Glomerular endothelial cell (primary cell): Measurements from ENCODE around the gene SPEM2. TPM values are rescaled to one million over a fixed set of nuclear protein-coding genes. Genes with fewer than 3 reads are reported as not detected.

Experiments used
- DNase-seq: peaks from one replicate; pipeline ENCODE4 v3.0.0-alpha.2; 2011; ENCODE audit warnings: low read depth, low spot score; ENCODE audit errors: extremely low read depth
- total RNA-seq: library from RNA; depleted of rRNA; stranded (reverse); fragments of >200 nt; gene quantifications from 2 replicates; pipeline ENCODE4 v1.2.3, GENCODE V29; 2015

Gene SPEM2
- total RNA-seq, 1 donor from 2014 or later = not detected

- DNase-seq = no peak
Observed at GRCh38 chr17:7440113-7440833, 14.9 kb downstream of the SPEM2 start.

GRCh38 chr17:7440834-7441195 is 15.4 kb downstream of the SPEM2 start:
- DNase-seq = no peak

- DNase-seq = no peak
Observed at GRCh38 chr17:7441266-7441665, 15.8 kb downstream of the SPEM2 start.

GRCh38 chr17:7442142-7442541 is 16.7 kb downstream of the SPEM2 start:
- DNase-seq = no peak

GRCh38 chr17:7443499-7444485 is 18.4 kb downstream of the SPEM2 start:
- DNase-seq = no peak

- DNase-seq = no peak
Observed at GRCh38 chr17:7444682-7445618, 19.5 kb downstream of the SPEM2 start, which contains the start of gene CHRNB1. CHRNB1 (plus strand) TSS chr17:7445061; CDS start chr17:7445128, 67 bp downstream.

- no peak for DNase-seq
Observed at GRCh38 chr17:7445619-7445968, 20.2 kb downstream of the SPEM2 start.

- no peak for DNase-seq
Observed at GRCh38 chr17:7448461-7448860, 23.0 kb downstream of the SPEM2 start.

- DNase-seq = no peak
Observed at GRCh38 chr17:7459961-7460545, 34.6 kb downstream of the SPEM2 start.

- DNase-seq = no peak
Observed at GRCh38 chr17:7460850-7461660, 35.6 kb downstream of the SPEM2 start.

- DNase-seq = no peak
Observed at GRCh38 chr17:7462474-7463371, 37.3 kb downstream of the SPEM2 start.

GRCh38 chr17:7463372-7463846 is 38.0 kb downstream of the SPEM2 start:
- DNase-seq = no peak

GRCh38 chr17:7464081-7464480 is 38.7 kb downstream of the SPEM2 start:
- DNase-seq = no peak

GRCh38 chr17:7465597-7466275 is 40.3 kb downstream of the SPEM2 start:
- DNase-seq = no peak

- DNase-seq = no peak
Observed at GRCh38 chr17:7466318-7466638, 40.9 kb downstream of the SPEM2 start.

GRCh38 chr17:7466639-7467341 is 41.4 kb downstream of the SPEM2 start:
- no peak for DNase-seq

- DNase-seq = no peak
Observed at GRCh38 chr17:7467498-7467897, 42.1 kb downstream of the SPEM2 start.
